IMR-90 (cell line): Measurements from ENCODE around the gene HAND1. TPM values are rescaled to one million over a fixed set of nuclear protein-coding genes. Genes with fewer than 3 reads are reported as not detected.

ENCODE experiments used
- ATAC-seq: fragments of 200-7000 bp; cut with Tn5 transposase; 2 replicates; pipeline ENCODE4 v1.9.1; 2020; ENCODE audit warnings: low read depth, mild to moderate bottlenecking, moderate library complexity
- BruUV-seq: library from RNA; stranded (reverse); fragments of 400-500 nt; replicated peaks from 2 replicates; lab custom pipeline; 2021; lab: Mats Ljungman, UMichigan
- CTCF ChIA-PET: fragments of 300-600 bp; formaldehyde crosslinking; extraction: SDS; loops from one replicate; lab custom pipeline; 2021; ENCODE audit warnings: antibody characterized with exemption; lab: Yijun Ruan, JAX
- POLR2A ChIA-PET: fragments of 300-600 bp; sonication (Branson Sonifier 250); formaldehyde crosslinking; loops from one replicate; lab custom pipeline; 2022; ENCODE audit warnings: antibody characterized with exemption; ENCODE audit not compliant: unreplicated experiment; lab: Charles Lee
- DNase-seq: peaks from one replicate; pipeline ENCODE4 v3.0.0; 2013
- H2AFZ ChIP-seq: replicated peaks from 2 replicates; pipeline ENCODE3; 2013; ENCODE audit warnings: low read length, mild to moderate bottlenecking; ENCODE audit not compliant: poor library complexity
- H2AK5ac ChIP-seq: 2 replicates; pipeline ENCODE4 v1.6.1; 2013; ENCODE audit warnings: low read depth, low read length, inconsistent platforms
- H2AK9ac ChIP-seq: replicated peaks from 2 replicates; pipeline ENCODE3; 2013; ENCODE audit warnings: mild to moderate bottlenecking, low read depth, low read length, moderate library complexity; ENCODE audit not compliant: poor library complexity
- H2BK120ac ChIP-seq: 2 replicates; pipeline ENCODE4 v1.6.1; 2013; ENCODE audit warnings: low read depth, low read length, inconsistent platforms
- H2BK15ac ChIP-seq: 3 replicates; pipeline ENCODE4 v1.6.1; 2013; ENCODE audit warnings: low read depth, low read length, inconsistent platforms
- H2BK20ac ChIP-seq: 2 replicates; pipeline ENCODE4 v1.6.1; 2013; ENCODE audit warnings: low read depth, mild to moderate bottlenecking, inconsistent platforms, low read length, moderate library complexity
- H2BK5ac ChIP-seq: 2 replicates; pipeline ENCODE4 v1.6.1; 2013; ENCODE audit warnings: mild to moderate bottlenecking, low read depth, low read length, inconsistent platforms; ENCODE audit not compliant: poor library complexity, severe bottlenecking
- H3K14ac ChIP-seq: replicated peaks from 2 replicates; pipeline ENCODE4 v1.6.1; 2013; ENCODE audit warnings: low read depth, low read length, inconsistent platforms
- H3K18ac ChIP-seq: 2 replicates; pipeline ENCODE4 v1.6.1; 2013; ENCODE audit warnings: low read depth, low read length, control low read depth
- H3K23ac ChIP-seq: 2 replicates; pipeline ENCODE4 v1.6.1; 2013; ENCODE audit warnings: low read depth, low read length, inconsistent platforms
- H3K27ac ChIP-seq: 2 replicates; pipeline ENCODE4 v1.5.1; 2013; ENCODE audit warnings: mild to moderate bottlenecking, control low read depth, low read length; ENCODE audit not compliant: insufficient read depth
- H3K27me3 ChIP-seq: 2 replicates; pipeline ENCODE4 v1.6.1; 2013; ENCODE audit warnings: low read length; ENCODE audit not compliant: control insufficient read depth, insufficient read depth
- H3K36me3 ChIP-seq: 2 replicates; pipeline ENCODE4 v1.6.1; 2013; ENCODE audit warnings: low read length, mixed read lengths; ENCODE audit not compliant: control insufficient read depth, insufficient read depth
- H3K4ac ChIP-seq: 2 replicates; pipeline ENCODE4 v1.6.1; 2013; ENCODE audit warnings: low read depth, low read length, inconsistent platforms
- H3K4me1 ChIP-seq: 2 replicates; pipeline ENCODE4 v1.6.1; 2013; ENCODE audit warnings: low read length, mixed read lengths; ENCODE audit not compliant: control insufficient read depth, insufficient read depth
- H3K4me2 ChIP-seq: 2 replicates; pipeline ENCODE4 v1.6.1; 2013; ENCODE audit warnings: low read depth, mild to moderate bottlenecking, control low read depth, low read length, moderate library complexity
- H3K4me3 ChIP-seq: 2 replicates; pipeline ENCODE4 v1.5.1; 2013; ENCODE audit warnings: low read depth, mild to moderate bottlenecking, control low read depth, low read length, moderate library complexity; ENCODE audit not compliant: insufficient read depth
- H3K56ac ChIP-seq: 2 replicates; pipeline ENCODE4 v1.6.1; 2013; ENCODE audit warnings: low read length, inconsistent platforms; ENCODE audit not compliant: insufficient read depth; ENCODE audit errors: extremely low read depth
- H3K79me1 ChIP-seq, 2 experiments: 2 replicates each; pipeline ENCODE4 v1.6.1; 2013; ENCODE audit warnings: low read length in 2 of 2, inconsistent platforms in 1 of 2, low read depth in 1 of 2
- H3K9ac ChIP-seq: 2 replicates; pipeline ENCODE4 v1.6.1; 2013; ENCODE audit warnings: low read depth, low read length, control low read depth
- H3K9me1 ChIP-seq: 2 replicates; pipeline ENCODE4 v1.6.1; 2013; ENCODE audit warnings: low read length, inconsistent platforms; ENCODE audit not compliant: insufficient read depth
- H3K9me3 ChIP-seq: 2 replicates; pipeline ENCODE4 v1.6.1; 2013; ENCODE audit warnings: low read length; ENCODE audit not compliant: control insufficient read depth, insufficient read depth
- H4K20me1 ChIP-seq: 2 replicates; pipeline ENCODE4 v1.6.1; 2013; ENCODE audit warnings: low read length, inconsistent platforms; ENCODE audit not compliant: insufficient read depth
- H4K5ac ChIP-seq: 2 replicates; pipeline ENCODE4 v1.6.1; 2013; ENCODE audit warnings: mild to moderate bottlenecking, low read depth, low read length, control low read depth
- H4K8ac ChIP-seq, 2 experiments: 2 replicates each; pipeline ENCODE4 v1.6.1; 2013; ENCODE audit warnings: low read depth in 2 of 2, low read length in 2 of 2, control low read depth in 1 of 2, inconsistent platforms in 1 of 2
- H4K91ac ChIP-seq: 2 replicates; pipeline ENCODE4 v1.6.1; 2013; ENCODE audit warnings: low read depth, low read length, inconsistent platforms; ENCODE audit not compliant: insufficient read depth
- CHD1 ChIP-seq: IDR thresholded peaks from 2 replicates; pipeline ENCODE4 v1.6.1; 2012; ENCODE audit warnings: low read depth, low read length, improper control_type of control experiment
- MAZ ChIP-seq: IDR thresholded peaks from 2 replicates; pipeline ENCODE4 v1.6.1; 2012; ENCODE audit warnings: low read depth, mild to moderate bottlenecking, low read length, improper control_type of control experiment, moderate library complexity, borderline replicate concordance
- RCOR1 ChIP-seq: IDR thresholded peaks from 2 replicates; pipeline ENCODE4 v1.6.1; 2012; ENCODE audit warnings: mild to moderate bottlenecking, low read length, improper control_type of control experiment; ENCODE audit not compliant: insufficient replicate concordance
- RFX5 ChIP-seq: IDR thresholded peaks from 2 replicates; pipeline ENCODE4 v1.8.0; 2012; ENCODE audit warnings: low read depth, mild to moderate bottlenecking, low read length, moderate library complexity
- WGBS, 2 experiments: methylation state at CpG; one replicate each; pipeline versions ENCODE4 v1.1.5 to v1.1.7; 2013; ENCODE audit warnings: missing lambda C conversion rate in 2 of 2; ENCODE audit not compliant: insufficient read length in 1 of 2; ENCODE audit errors: extremely low coverage in 2 of 2; 5-methylcytosine and 5-hydroxymethylcytosine counted together
- dilution Hi-C: fragments of 300-500 bp; cut with HindIII; formaldehyde crosslinking; loops from one replicate; pipeline ENCODE4 v1.14.3; 2018; ENCODE audit warnings: low sequenced_read_pairs; ENCODE audit not compliant: unreplicated experiment
- in situ Hi-C: fragments of 300-500 bp; cut with MboI; formaldehyde crosslinking; loops from 3 replicates; pipeline ENCODE4 v1.14.3; 2019; ENCODE audit warnings: low sequenced_read_pairs, inconsistent platforms, mixed read lengths
- intact Hi-C: fragments of 100-400 bp; cut with micrococcal nuclease; formaldehyde crosslinking; loops from 2 replicates; pipeline ENCODE4 v1.10.0; 2022
- polyA plus RNA-seq, 3 experiments: library from polyadenylated mRNA; depleted of rRNA; stranded (reverse); fragments of >200 nt; gene quantifications; 2 replicates each; pipeline ENCODE4 v1.2.3, GENCODE V29; 2012; ENCODE audit warnings: low replicate concordance in 1 of 3
- total RNA-seq: library from RNA; depleted of rRNA; stranded (reverse); fragments of >200 nt; gene quantifications from 2 replicates; pipeline ENCODE4 v1.2.3, GENCODE V29; 2012

The HAND1 gene
- total and polyA plus RNA-seq, 2 of the 4 experiments (the other 2 are of a cell fraction) = not detected

- dilution Hi-C loops = no loop called here
- Histone ChIP-seq H4K20me1 (peaks cover 14% of the 10 kb centered on the region; the same call in 1 of the 2 replicates), H3K27ac (no peak overlapping the region), H3K14ac (no peak overlapping the region), H3K9me3 (peaks cover 13% of the 10 kb centered on the region; the same call in 1 of the 2 replicates), H4K5ac (no peak overlapping the region), H3K9me1 (no peaks in the 10 kb centered on the region), H3K9ac (no peak overlapping the region), H3K4ac (no peak overlapping the region), H4K91ac (no peak overlapping the region), H3K18ac (no peak overlapping the region), H3K36me3 (no peaks in the 10 kb centered on the region), H2BK120ac (no peak overlapping the region), H3K79me1 (no peaks in the 10 kb centered on the region), H2AK5ac (no peak overlapping the region), H3K4me2 (no peak overlapping the region), H2BK20ac (no peak overlapping the region), H4K8ac (no peak overlapping the region), H2BK5ac (no peak overlapping the region), H2AK9ac (no peak overlapping the region), H3K56ac (no peak overlapping the region), H3K23ac (no peak overlapping the region), H3K27me3 (peaks cover 95% of the 10 kb centered on the region), H2AFZ (no peak overlapping the region), H3K4me3 (no peak overlapping the region), H2BK15ac (no peak overlapping the region), H3K4me1 (peaks cover 4% of the 10 kb centered on the region; the same call in 1 of the 2 replicates)
- whole genome bisulfite sequencing, 2 experiments = 5% methylated on average over 7 of the region's 38 CpGs; no CpG with 5 or more reads in 1 of the 2 experiments
- intact Hi-C loops = no loop called here
- POLR2A ChIA-PET = no interaction called here
- ATAC-seq = no peak
- no peak for TF ChIP-seq RCOR1
- TF ChIP-seq RFX5 = no peak
- TF ChIP-seq MAZ = no peak
- no peak for TF ChIP-seq CHD1
- BruUV-seq = no TSS peak
- in situ Hi-C loops = no loop called here
- no peak for DNase-seq
- CTCF ChIA-PET = no interaction called here
These were observed 1.4 kb downstream of the HAND1 start for GRCh38 chr5:154476354-154477205.
